IPS-18a (cell line): ENCODE data around the gene S100A7A.
"Not testable (repeated sequence)": the region's sequence is repeated elsewhere in the genome, so short reads cannot be mapped to it uniquely, and the experiment has no call there.

Experiments used
- H3K27ac ChIP-seq: one replicate; pipeline ENCODE4 v1.5.1; 2013; ENCODE audit warnings: low read length
- H3K27me3 ChIP-seq: one replicate; pipeline ENCODE4 v1.6.1; 2013; ENCODE audit warnings: mild to moderate bottlenecking, low read length; ENCODE audit not compliant: control insufficient read depth, insufficient read depth
- H3K36me3 ChIP-seq: one replicate; pipeline ENCODE4 v1.6.1; 2013; ENCODE audit warnings: low read depth, low read length; ENCODE audit not compliant: control insufficient read depth
- H3K4me1 ChIP-seq: one replicate; pipeline ENCODE4 v1.6.1; 2013; ENCODE audit warnings: low read depth, low read length; ENCODE audit not compliant: control insufficient read depth
- H3K4me3 ChIP-seq: one replicate; pipeline ENCODE4 v1.5.1; 2013; ENCODE audit warnings: low read length
- H3K9ac ChIP-seq: one replicate; pipeline ENCODE4 v1.6.1; 2013; ENCODE audit warnings: mild to moderate bottlenecking, low read length, moderate library complexity
- H3K9me3 ChIP-seq: one replicate; pipeline ENCODE4 v1.6.1; 2013; ENCODE audit warnings: low read depth, low read length; ENCODE audit not compliant: control insufficient read depth

Gene S100A7A

GRCh38 chr1:153405825-153406599 is 10.3 kb upstream of the S100A7A start:
- peaks cover 13% of the 10 kb centered on the region for H3K27me3 ChIP-seq
- H3K4me1 ChIP-seq, H3K9me3 ChIP-seq, H3K4me3 ChIP-seq, H3K9ac ChIP-seq, H3K27ac ChIP-seq, H3K36me3 ChIP-seq: not testable (repeated sequence)

GRCh38 chr1:153407274-153407673 is 9.0 kb upstream of the S100A7A start:
- H3K36me3 ChIP-seq, H3K9ac ChIP-seq, H3K27ac ChIP-seq, H3K9me3 ChIP-seq, H3K4me3 ChIP-seq, H3K4me1 ChIP-seq: not testable (repeated sequence)
- H3K27me3 ChIP-seq: peaks cover 13% of the 10 kb centered on the region

- H3K4me3 ChIP-seq, H3K36me3 ChIP-seq, H3K4me1 ChIP-seq, H3K9me3 ChIP-seq, H3K9ac ChIP-seq, H3K27me3 ChIP-seq, H3K27ac ChIP-seq: not testable (repeated sequence)
These were observed 2.4 kb upstream of the S100A7A start for GRCh38 chr1:153413961-153414360.

GRCh38 chr1:153417136-153417888 is 992 bp downstream of the S100A7A start:
- H3K27ac ChIP-seq: no peak overlapping the region
- no peaks in the 10 kb centered on the region for H3K36me3 ChIP-seq
- no peaks in the 10 kb centered on the region for H3K27me3 ChIP-seq
- no peak overlapping the region for H3K9ac ChIP-seq
- no peak overlapping the region for H3K4me3 ChIP-seq
- no peaks in the 10 kb centered on the region for H3K9me3 ChIP-seq
- no peaks in the 10 kb centered on the region for H3K4me1 ChIP-seq

- H3K4me3 ChIP-seq, H3K4me1 ChIP-seq, H3K27ac ChIP-seq, H3K9ac ChIP-seq, H3K27me3 ChIP-seq, H3K36me3 ChIP-seq, H3K9me3 ChIP-seq: not testable (repeated sequence)
These were observed 2.6 kb downstream of the S100A7A start for GRCh38 chr1:153418758-153419435.

GRCh38 chr1:153419436-153419793 is 3.1 kb downstream of the S100A7A start:
- H3K9ac ChIP-seq, H3K9me3 ChIP-seq, H3K27me3 ChIP-seq, H3K36me3 ChIP-seq, H3K27ac ChIP-seq, H3K4me1 ChIP-seq, H3K4me3 ChIP-seq: not testable (repeated sequence)

GRCh38 chr1:153420306-153420705 is 4.0 kb downstream of the S100A7A start:
- H3K9ac ChIP-seq: no peak overlapping the region

GRCh38 chr1:153422450-153423068 is 6.2 kb downstream of the S100A7A start:
- H3K27me3 ChIP-seq: no peaks in the 10 kb centered on the region

More at GRCh38 chr1:153420306-153420705, 4.0 kb downstream of the S100A7A start:
- Histone ChIP-seq H3K9me3 (no peaks in the 10 kb centered on the region), H3K36me3 (no peaks in the 10 kb centered on the region), H3K4me3 (no peak overlapping the region), H3K27ac (no peak overlapping the region), H3K4me1 (no peaks in the 10 kb centered on the region), H3K27me3 (no peaks in the 10 kb centered on the region)

GRCh38 chr1:153426809-153427208 is 10.5 kb downstream of the S100A7A start:
- H3K27me3 ChIP-seq: no peaks in the 10 kb centered on the region
- H3K36me3 ChIP-seq: no peaks in the 10 kb centered on the region
- H3K9ac ChIP-seq: no peak overlapping the region
- no peak overlapping the region for H3K4me3 ChIP-seq
- H3K9me3 ChIP-seq: no peaks in the 10 kb centered on the region
- no peak overlapping the region for H3K27ac ChIP-seq
- H3K4me1 ChIP-seq: no peaks in the 10 kb centered on the region

More at GRCh38 chr1:153422450-153423068, 6.2 kb downstream of the S100A7A start:
- H3K9ac ChIP-seq: no peak overlapping the region
- H3K36me3 ChIP-seq: no peaks in the 10 kb centered on the region
- no peak overlapping the region for H3K4me3 ChIP-seq
- no peak overlapping the region for H3K27ac ChIP-seq
- no peaks in the 10 kb centered on the region for H3K4me1 ChIP-seq
- no peaks in the 10 kb centered on the region for H3K9me3 ChIP-seq

GRCh38 chr1:153428073-153428638 is 11.8 kb downstream of the S100A7A start:
- Histone ChIP-seq H3K27ac (no peak overlapping the region), H3K27me3 (no peaks in the 10 kb centered on the region), H3K9ac (no peak overlapping the region), H3K4me3 (no peak overlapping the region), H3K9me3 (no peaks in the 10 kb centered on the region), H3K36me3 (no peaks in the 10 kb centered on the region), H3K4me1 (no peaks in the 10 kb centered on the region)

- Histone ChIP-seq H3K4me1 (no peaks in the 10 kb centered on the region), H3K9ac (no peak overlapping the region), H3K4me3 (no peak overlapping the region), H3K36me3 (no peaks in the 10 kb centered on the region), H3K27me3 (no peaks in the 10 kb centered on the region), H3K9me3 (no peaks in the 10 kb centered on the region), H3K27ac (no peak overlapping the region)
These were observed 12.5 kb downstream of the S100A7A start for GRCh38 chr1:153428791-153429190.
